Ishikawa (cell line): ENCODE measurements around the gene PTPRN2.

Experiments used
- CEBPB ChIP-seq: IDR thresholded peaks from 2 replicates; pipeline ENCODE4 v1.6.1; 2012
- CREB1 ChIP-seq: IDR thresholded peaks from 2 replicates; pipeline ENCODE4 v1.6.1; 2012; ENCODE audit warnings: low read depth
- EGR1 ChIP-seq: IDR thresholded peaks from 2 replicates; pipeline ENCODE4 v1.6.1; 2012
- EP300 ChIP-seq: IDR thresholded peaks from 2 replicates; pipeline ENCODE4 v1.6.1; 2012; ENCODE audit warnings: borderline replicate concordance
- FOXM1 ChIP-seq: IDR thresholded peaks from 2 replicates; pipeline ENCODE4 v1.6.1; 2012; ENCODE audit warnings: low read depth, borderline replicate concordance
- NFIC ChIP-seq: IDR thresholded peaks from 2 replicates; pipeline ENCODE4 v1.6.1; 2012
- RAD21 ChIP-seq: IDR thresholded peaks from 2 replicates; pipeline ENCODE4 v1.6.1; 2012; ENCODE audit warnings: low read depth
- TAF1 ChIP-seq: IDR thresholded peaks from 2 replicates; pipeline ENCODE4 v1.6.1; 2012; ENCODE audit warnings: low read depth, mild to moderate bottlenecking
- TCF12 ChIP-seq: IDR thresholded peaks from 2 replicates; pipeline ENCODE4 v1.6.1; 2012; ENCODE audit warnings: low read depth
- TEAD4 ChIP-seq: IDR thresholded peaks from 2 replicates; pipeline ENCODE4 v1.6.1; 2012
- YY1 ChIP-seq: IDR thresholded peaks from 2 replicates; pipeline ENCODE4 v1.6.1; 2012; ENCODE audit warnings: low read depth
- ZBTB7A ChIP-seq: IDR thresholded peaks from 2 replicates; pipeline ENCODE4 v1.6.1; 2012; ENCODE audit warnings: low read depth
- TF ChIP-seq, protein P1 (sequence below): IDR thresholded peaks from 2 replicates; pipeline ENCODE4 v1.6.1; 2012; ENCODE audit warnings: low read depth, mild to moderate bottlenecking
- TF ChIP-seq, protein P2 (sequence below): IDR thresholded peaks from 2 replicates; pipeline ENCODE4 v1.6.1; 2012
- TF ChIP-seq, protein P3 (sequence below): IDR thresholded peaks from 2 replicates; pipeline ENCODE4 v1.6.1; 2012

The PTPRN2 gene

DNA sequence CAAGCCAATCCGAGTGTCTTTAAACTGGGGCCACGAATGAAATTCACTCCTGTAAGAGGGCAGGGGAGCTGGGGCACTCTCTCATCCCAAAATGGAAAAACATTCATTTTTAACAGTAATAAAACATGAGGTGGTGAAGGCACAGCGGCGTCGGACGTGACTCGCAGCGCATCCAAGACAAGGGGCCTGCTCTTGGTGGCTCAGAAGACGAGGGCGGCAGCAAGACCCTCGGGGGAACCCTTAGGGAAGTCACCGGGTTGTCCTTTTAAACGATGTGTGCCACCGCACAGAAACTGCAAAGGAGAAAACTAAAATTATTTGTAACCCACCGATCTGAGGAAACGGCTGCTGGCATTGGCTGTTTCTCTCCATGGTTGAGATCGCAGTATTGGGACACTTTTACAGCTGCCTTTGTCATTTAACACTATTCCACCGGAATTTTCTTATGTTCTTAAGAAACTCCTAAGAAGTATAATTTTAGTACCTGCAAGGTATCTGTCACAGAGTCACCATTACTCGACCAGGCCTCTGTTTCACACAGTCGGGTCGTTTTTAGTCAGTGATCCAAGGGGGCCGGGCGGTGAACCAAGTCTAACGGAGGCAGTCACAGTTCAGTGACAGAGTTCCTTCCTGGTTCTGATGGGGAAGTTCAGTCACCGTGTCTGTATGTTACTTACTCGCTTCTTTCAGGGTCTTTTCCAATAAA lies 159.3 kb downstream of the PTPRN2 start:
- TF ChIP-seq ZBTB7A (no peak), EGR1 (no peak), RAD21 (no peak), FOXM1 (no peak), TCF12 (no peak), CEBPB (no peak), TEAD4 (no peak), EP300 (no peak), TAF1 (no peak)
- TF ChIP-seq, protein P1, sequence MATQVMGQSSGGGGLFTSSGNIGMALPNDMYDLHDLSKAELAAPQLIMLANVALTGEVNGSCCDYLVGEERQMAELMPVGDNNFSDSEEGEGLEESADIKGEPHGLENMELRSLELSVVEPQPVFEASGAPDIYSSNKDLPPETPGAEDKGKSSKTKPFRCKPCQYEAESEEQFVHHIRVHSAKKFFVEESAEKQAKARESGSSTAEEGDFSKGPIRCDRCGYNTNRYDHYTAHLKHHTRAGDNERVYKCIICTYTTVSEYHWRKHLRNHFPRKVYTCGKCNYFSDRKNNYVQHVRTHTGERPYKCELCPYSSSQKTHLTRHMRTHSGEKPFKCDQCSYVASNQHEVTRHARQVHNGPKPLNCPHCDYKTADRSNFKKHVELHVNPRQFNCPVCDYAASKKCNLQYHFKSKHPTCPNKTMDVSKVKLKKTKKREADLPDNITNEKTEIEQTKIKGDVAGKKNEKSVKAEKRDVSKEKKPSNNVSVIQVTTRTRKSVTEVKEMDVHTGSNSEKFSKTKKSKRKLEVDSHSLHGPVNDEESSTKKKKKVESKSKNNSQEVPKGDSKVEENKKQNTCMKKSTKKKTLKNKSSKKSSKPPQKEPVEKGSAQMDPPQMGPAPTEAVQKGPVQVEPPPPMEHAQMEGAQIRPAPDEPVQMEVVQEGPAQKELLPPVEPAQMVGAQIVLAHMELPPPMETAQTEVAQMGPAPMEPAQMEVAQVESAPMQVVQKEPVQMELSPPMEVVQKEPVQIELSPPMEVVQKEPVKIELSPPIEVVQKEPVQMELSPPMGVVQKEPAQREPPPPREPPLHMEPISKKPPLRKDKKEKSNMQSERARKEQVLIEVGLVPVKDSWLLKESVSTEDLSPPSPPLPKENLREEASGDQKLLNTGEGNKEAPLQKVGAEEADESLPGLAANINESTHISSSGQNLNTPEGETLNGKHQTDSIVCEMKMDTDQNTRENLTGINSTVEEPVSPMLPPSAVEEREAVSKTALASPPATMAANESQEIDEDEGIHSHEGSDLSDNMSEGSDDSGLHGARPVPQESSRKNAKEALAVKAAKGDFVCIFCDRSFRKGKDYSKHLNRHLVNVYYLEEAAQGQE: no peak
- TF ChIP-seq, protein P2, sequence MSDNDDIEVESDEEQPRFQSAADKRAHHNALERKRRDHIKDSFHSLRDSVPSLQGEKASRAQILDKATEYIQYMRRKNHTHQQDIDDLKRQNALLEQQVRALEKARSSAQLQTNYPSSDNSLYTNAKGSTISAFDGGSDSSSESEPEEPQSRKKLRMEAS: no peak

DNA sequence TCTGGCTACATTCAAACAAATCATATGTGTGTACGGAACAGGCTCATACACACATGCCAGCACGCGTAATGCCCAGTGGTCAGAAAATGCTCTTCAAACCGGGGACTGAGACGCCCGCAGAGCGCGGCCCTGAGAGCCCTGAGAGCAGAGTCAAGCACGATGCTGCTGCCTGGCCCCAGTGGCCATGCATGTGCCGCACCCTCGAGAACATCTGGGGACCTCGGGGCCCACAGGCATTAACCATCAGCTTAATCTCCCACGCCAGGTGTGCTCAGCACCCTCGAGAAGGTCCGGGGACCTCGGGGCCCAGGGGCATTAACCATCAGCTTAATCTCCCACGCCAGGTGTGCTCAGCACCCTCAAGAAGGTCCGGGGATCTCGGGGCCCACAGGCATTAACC lies 163.1 kb downstream of the PTPRN2 start:
- TF ChIP-seq, protein P2: no peak
- TF ChIP-seq CEBPB (no peak), NFIC (no peak)

DNA sequence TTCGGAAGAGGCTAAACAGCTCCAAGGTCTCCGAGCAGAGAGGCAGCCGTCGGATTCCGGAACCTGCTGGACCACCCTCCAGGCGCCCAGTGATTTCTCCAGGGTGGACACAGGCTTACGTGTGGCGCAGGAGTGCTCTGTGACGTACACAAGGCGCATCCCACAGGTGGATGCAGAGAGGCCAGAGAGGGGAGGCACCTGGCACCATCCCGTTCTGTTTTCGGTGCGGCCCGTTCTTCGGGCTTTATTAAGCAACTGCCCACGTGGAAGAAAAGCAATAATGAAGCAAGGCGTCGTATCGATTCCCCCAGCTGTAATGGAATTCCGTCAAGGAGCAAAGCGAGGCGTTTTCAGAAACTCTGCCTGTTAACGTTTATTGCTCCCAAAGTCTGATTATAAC lies 163.6 kb downstream of the PTPRN2 start:
- TF ChIP-seq ZBTB7A: no peak
- TF ChIP-seq NFIC: no peak
- no peak for TF ChIP-seq CEBPB
- TF ChIP-seq, protein P2: no peak
- TF ChIP-seq YY1: no peak
- TF ChIP-seq EP300: no peak
- no peak for TF ChIP-seq RAD21
- TF ChIP-seq TCF12: no peak
- TF ChIP-seq, protein P1: no peak
- TF ChIP-seq FOXM1: no peak
- TF ChIP-seq CREB1: no peak
- TF ChIP-seq EGR1: no peak
- no peak for TF ChIP-seq TEAD4
- no peak for TF ChIP-seq TAF1
- TF ChIP-seq, protein P3, sequence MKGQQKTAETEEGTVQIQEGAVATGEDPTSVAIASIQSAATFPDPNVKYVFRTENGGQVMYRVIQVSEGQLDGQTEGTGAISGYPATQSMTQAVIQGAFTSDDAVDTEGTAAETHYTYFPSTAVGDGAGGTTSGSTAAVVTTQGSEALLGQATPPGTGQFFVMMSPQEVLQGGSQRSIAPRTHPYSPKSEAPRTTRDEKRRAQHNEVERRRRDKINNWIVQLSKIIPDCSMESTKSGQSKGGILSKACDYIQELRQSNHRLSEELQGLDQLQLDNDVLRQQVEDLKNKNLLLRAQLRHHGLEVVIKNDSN: no peak

DNA sequence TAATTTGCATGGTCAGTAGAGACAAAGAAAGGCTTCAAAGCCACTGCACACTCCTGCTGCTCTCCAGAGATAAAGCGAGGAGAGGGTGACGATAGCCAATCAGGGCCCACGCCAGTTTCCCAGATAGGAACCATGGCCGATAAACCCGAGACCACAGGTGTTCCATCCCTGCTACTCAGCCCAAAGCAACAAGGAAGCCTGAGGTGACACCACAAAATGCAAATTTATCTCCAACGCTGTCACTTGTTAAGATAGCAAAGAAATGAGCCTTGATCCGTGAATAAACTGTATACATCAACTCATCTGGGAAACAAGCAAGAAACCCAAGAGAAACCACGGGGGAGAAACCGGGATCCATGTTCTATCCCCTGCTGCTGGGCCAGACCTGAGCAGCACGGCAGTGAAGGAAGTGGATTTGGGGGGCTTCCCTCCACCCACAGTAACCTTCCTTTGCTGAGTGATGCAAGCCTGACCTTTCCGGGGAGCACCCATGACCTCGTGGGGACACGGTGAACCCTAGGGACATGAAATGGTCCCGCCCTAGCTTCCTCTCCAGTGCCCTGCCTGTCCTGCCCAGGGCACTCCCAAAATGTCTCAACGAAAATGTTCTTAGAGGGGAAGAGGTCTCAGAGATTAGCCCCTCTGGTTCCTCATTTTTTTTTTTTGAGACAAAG lies 164.6 kb downstream of the PTPRN2 start:
- TF ChIP-seq, protein P3: no peak
- TF ChIP-seq, protein P2: no peak
- no peak for TF ChIP-seq TAF1
- no peak for TF ChIP-seq EP300
- no peak for TF ChIP-seq NFIC
- TF ChIP-seq, protein P1: no peak
- no peak for TF ChIP-seq YY1
- no peak for TF ChIP-seq CREB1
- no peak for TF ChIP-seq CEBPB
- TF ChIP-seq RAD21: no peak
- TF ChIP-seq TCF12: no peak
- no peak for TF ChIP-seq ZBTB7A
- no peak for TF ChIP-seq EGR1
- no peak for TF ChIP-seq FOXM1
- no peak for TF ChIP-seq TEAD4
